Lung (tissue), 12 donors: ENCODE results near the gene GFPT2. TPM values are rescaled to one million over a fixed set of nuclear protein-coding genes. Genes with fewer than 3 reads are reported as not detected.

Experiments used
- ATAC-seq: fragments of 200-7000 bp; cut with Tn5 transposase; one replicate; pipeline ENCODE4 v1.9.1; 2020; ENCODE audit warnings: moderate number of reproducible peaks; ENCODE audit not compliant: insufficient read depth, low FRiP score
- DNase-seq, 3 donors: peaks; one replicate each; pipeline ENCODE4 v3.0.0-alpha.2; 2013 to 2017
- H3K27ac ChIP-seq, 2 donors: one replicate each; pipeline ENCODE4 v1.5.1; 2013; ENCODE audit warnings: mild to moderate bottlenecking in 2 of 2, moderate library complexity in 2 of 2, control low read depth in 1 of 2, inconsistent platforms in 1 of 2, low read depth in 1 of 2, low read length in 1 of 2
- H3K27me3 ChIP-seq, 3 donors: one replicate each; pipeline ENCODE4 v1.5.1; 2013; ENCODE audit warnings: low read length in 2 of 3; ENCODE audit not compliant: control insufficient read depth in 3 of 3, insufficient read depth in 3 of 3
- H3K36me3 ChIP-seq, 4 donors: one replicate each; pipeline ENCODE4 v1.5.1; 2013; ENCODE audit warnings: low read length in 4 of 4, mild to moderate bottlenecking in 1 of 4, moderate library complexity in 1 of 4; ENCODE audit not compliant: control insufficient read depth in 4 of 4, insufficient read depth in 4 of 4
- H3K4me1 ChIP-seq, 5 donors: one replicate each; pipeline ENCODE4 v1.5.1; 2013; ENCODE audit warnings: low read length in 5 of 5, mild to moderate bottlenecking in 2 of 5, moderate library complexity in 1 of 5; ENCODE audit not compliant: control insufficient read depth in 5 of 5, insufficient read depth in 5 of 5
- H3K4me3 ChIP-seq: one replicate; pipeline ENCODE4 v1.5.1; 2013; ENCODE audit warnings: mild to moderate bottlenecking, control low read depth, moderate library complexity
- H3K9ac ChIP-seq, 2 donors: one replicate each; pipeline ENCODE4 v1.5.1; 2013; ENCODE audit warnings: low read length in 2 of 2, control low read depth in 1 of 2; ENCODE audit not compliant: insufficient read depth in 1 of 2
- H3K9me3 ChIP-seq, 4 donors: one replicate each; pipeline ENCODE4 v1.5.1; 2013; ENCODE audit warnings: low read length in 3 of 4, mild to moderate bottlenecking in 1 of 4, moderate library complexity in 1 of 4; ENCODE audit not compliant: control insufficient read depth in 4 of 4, insufficient read depth in 3 of 4
- WGBS, 2 donors: extraction: QIAGEN DNeasy Blood & Tissue Kit; methylation state at CpG; one replicate each; pipeline ENCODE4 v1.1.7; 2013; 5-methylcytosine and 5-hydroxymethylcytosine counted together
- polyA plus RNA-seq, 2 donors: library from polyadenylated mRNA; stranded (reverse); fragments of 200-250 nt; gene quantifications; one replicate each; pipeline ENCODE4 v1.2.1, GENCODE V29; 2013
- total RNA-seq, 2 donors: library from RNA; depleted of rRNA in 1 of 2; stranded (reverse); fragments of >200 nt in 1 of 2; gene quantifications; one replicate each; pipeline ENCODE4 v1.2.1, GENCODE V29; 2014 to 2021
- TF ChIP-seq, protein P1 (sequence below): IDR thresholded peaks from 2 replicates; pipeline ENCODE4 v1.5.1; 2012; ENCODE audit warnings: mild to moderate bottlenecking; ENCODE audit errors: control extremely low read depth, extremely low read depth
- donor health status: control.
- donor health status: control.
- donor health status: Bipolar disorder and iron deficiency.
- donor health status: healthy.
- donor health status: DM: yes; HTN: yes; CAD: no.

GFPT2 gene
- total and polyA plus RNA-seq, 4 donors = 11.1 to 26.6 (median 17.3) TPM

DNA sequence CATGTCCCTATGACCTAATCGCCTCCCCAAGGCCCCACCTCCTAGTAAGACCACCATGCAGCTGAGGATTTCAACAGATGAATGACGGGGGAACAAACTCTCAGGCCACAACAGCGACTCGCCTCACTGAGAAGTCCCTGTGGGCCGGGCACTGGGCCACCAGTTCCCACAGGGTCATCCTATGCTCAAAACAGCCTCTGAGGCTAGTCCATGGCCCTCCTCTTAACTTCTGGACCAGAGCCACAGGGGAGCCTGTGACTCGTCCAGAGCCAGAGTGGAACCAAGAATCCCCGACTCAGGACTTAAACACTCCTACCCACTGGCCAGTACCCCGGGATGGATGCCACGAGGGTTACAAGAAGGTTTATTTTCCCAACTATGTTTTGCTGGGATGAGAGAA, 12.3 kb downstream of the GFPT2 start:
- Histone ChIP-seq H3K27ac (no peak overlapping the region), H3K4me1 (peaks cover 0 to 18% (median 8%) of the 10 kb centered on the region in 5 donors), H3K27me3 (no peaks in the 10 kb centered on the region), H3K4me3 (no peak overlapping the region), H3K9me3 (peaks cover 0 to 5% (median 0%) of the 10 kb centered on the region in 4 donors), H3K9ac (no peak overlapping the region), H3K36me3 (peaks cover 0 to 3% (median under 1%) of the 10 kb centered on the region in 4 donors)
- WGBS, 2 donors = 85 to 95% methylated on average over 9 of the region's 9 CpGs
- DNase-seq (no peak), ATAC-seq (no peak)
- TF ChIP-seq, protein P1, sequence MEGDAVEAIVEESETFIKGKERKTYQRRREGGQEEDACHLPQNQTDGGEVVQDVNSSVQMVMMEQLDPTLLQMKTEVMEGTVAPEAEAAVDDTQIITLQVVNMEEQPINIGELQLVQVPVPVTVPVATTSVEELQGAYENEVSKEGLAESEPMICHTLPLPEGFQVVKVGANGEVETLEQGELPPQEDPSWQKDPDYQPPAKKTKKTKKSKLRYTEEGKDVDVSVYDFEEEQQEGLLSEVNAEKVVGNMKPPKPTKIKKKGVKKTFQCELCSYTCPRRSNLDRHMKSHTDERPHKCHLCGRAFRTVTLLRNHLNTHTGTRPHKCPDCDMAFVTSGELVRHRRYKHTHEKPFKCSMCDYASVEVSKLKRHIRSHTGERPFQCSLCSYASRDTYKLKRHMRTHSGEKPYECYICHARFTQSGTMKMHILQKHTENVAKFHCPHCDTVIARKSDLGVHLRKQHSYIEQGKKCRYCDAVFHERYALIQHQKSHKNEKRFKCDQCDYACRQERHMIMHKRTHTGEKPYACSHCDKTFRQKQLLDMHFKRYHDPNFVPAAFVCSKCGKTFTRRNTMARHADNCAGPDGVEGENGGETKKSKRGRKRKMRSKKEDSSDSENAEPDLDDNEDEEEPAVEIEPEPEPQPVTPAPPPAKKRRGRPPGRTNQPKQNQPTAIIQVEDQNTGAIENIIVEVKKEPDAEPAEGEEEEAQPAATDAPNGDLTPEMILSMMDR = no peak

DNA sequence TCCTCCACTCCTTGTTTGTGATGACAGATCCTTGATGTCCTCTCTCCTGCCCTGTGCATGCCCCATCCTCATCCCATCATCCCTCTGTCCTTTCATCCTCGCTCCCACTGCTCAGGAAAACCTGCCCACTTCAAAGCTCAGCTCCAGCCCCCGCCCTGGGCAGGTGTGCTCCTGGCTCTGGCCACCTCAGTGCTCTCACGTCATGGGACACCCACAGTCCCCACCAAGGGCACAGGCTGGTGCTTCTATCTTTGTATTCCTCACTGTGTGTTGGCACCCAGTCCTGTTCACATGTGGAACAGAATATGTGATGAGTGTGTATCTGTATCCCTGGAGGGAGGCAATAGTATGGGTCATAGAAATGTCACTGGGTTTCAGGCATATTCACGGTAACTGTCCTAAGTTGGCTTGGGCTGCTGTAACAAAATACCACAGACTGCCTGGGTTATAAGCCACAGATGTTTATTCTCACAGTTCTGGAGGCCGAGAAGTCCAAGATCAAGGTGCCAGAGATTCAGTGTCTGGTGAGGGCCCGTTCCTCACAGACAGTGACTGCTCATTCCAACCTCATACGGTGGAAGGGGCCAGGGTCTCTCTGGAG, 13.5 kb downstream of the GFPT2 start:
- Histone ChIP-seq H3K36me3 (peaks cover 0 to 3% (median 2%) of the 10 kb centered on the region in 4 donors), H3K9ac (no peak overlapping the region), H3K9me3 (peaks cover 0 to 5% (median 0%) of the 10 kb centered on the region in 4 donors), H3K27me3 (no peaks in the 10 kb centered on the region), H3K4me3 (no peak overlapping the region), H3K27ac (no peak overlapping the region), H3K4me1 (peaks cover 0 to 22% (median 8%) of the 10 kb centered on the region in 5 donors)
- no peak for ATAC-seq
- TF ChIP-seq, protein P1 = no peak
- DNase-seq = no peak
- 85 to 89% methylated on average over 7 of the region's 7 CpGs for WGBS, 2 donors

DNA sequence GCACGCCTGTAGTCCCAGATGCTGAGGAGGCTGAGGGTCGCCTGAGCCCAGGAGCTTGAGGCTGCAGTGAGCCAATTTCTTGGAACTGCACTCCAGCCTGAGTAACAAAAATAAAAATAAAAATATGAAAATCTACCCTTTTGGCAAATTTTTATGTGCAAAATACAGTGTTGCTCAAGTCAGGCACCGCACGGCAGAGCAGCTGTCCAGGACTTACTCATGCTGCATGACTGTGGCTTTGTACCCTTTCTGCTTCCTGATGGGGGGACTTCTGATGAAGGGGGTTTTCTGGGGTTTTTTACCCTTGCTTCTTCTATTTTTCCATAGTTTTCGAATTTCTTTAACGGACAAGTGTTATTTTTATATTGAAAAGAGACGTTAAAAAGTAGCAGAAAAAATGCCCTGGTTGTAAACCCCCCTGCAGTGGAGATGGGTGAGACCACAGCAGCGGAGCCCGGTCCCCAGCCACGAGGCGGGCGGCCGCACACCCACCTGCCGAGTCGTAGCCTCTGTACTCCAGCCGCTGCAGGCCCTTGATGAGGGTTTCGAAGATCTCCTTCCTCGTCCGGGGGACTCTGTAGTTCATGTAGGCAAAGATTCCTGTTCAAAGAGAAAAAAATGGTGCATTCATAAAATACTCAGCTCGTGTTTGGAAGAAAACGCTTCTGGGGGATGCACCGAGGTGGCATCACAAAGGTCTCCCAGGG, 15.0 kb downstream of the GFPT2 start:
- Histone ChIP-seq H3K4me1 (peaks cover 0 to 12% (median 4%) of the 10 kb centered on the region in 5 donors), H3K27me3 (no peaks in the 10 kb centered on the region), H3K9me3 (peaks cover 0 to 5% (median 0%) of the 10 kb centered on the region in 4 donors), H3K36me3 (peaks cover 0 to 5% (median 2%) of the 10 kb centered on the region in 4 donors), H3K9ac (no peak overlapping the region), H3K4me3 (no peak overlapping the region), H3K27ac (no peak overlapping the region)
- DNase-seq (no peak), ATAC-seq (no peak)
- 91% methylated on average over 22 of the region's 22 CpGs for WGBS, 2 donors
- TF ChIP-seq, protein P1 = no peak
